B cell (primary cell): Measurements from ENCODE around the gene PRRC2B. TPM values are rescaled to one million over a fixed set of nuclear protein-coding genes. Genes with fewer than 3 reads are reported as not detected.

Experiments used
- ATAC-seq: fragments of 200-7000 bp; cut with Tn5 transposase; one replicate; pipeline ENCODE4 v1.10.0; 2021; ENCODE audit warnings: low read depth, mild to moderate bottlenecking, moderate number of reproducible peaks, moderate library complexity
- CTCF ChIA-PET: fragments of 350-600 bp; sonication (Branson Sonifier 250); formaldehyde crosslinking; loops from one replicate; lab custom pipeline; 2021; ENCODE audit warnings: antibody characterized with exemption, inconsistent platforms; lab: Charles Lee
- POLR2A ChIA-PET: fragments of 350-600 bp; sonication (Branson Sonifier 250); formaldehyde crosslinking; loops from one replicate; lab custom pipeline; 2021; ENCODE audit warnings: antibody characterized with exemption; lab: Charles Lee
- DNase-seq: peaks from one replicate; pipeline ENCODE4 v3.0.0; 2013
- H2AFZ ChIP-seq: 2 replicates; pipeline ENCODE4 v1.6.1; 2012; ENCODE audit warnings: mild to moderate bottlenecking, low read depth, low read length; ENCODE audit not compliant: insufficient read depth, poor library complexity, severe bottlenecking
- H3K27ac ChIP-seq, 2 donors: 1 replicate in 1 of 2; 2 replicates in 1 of 2; pipeline ENCODE4 v1.5.1; 2012 to 2013; ENCODE audit warnings: low read length in 2 of 2, mild to moderate bottlenecking in 2 of 2, moderate library complexity in 1 of 2
- H3K27me3 ChIP-seq, 4 experiments: fragments of 200-600 bp in 1 of 4; sonication (generic) in 1 of 4; replicated peaks in 1 of 4; 1 replicate in 2 of 4; 2 replicates in 2 of 4; pipeline versions ENCODE4 v1.6.1 to v1.7.0; 2013 to 2016; ENCODE audit warnings: low read length in 3 of 4, mild to moderate bottlenecking in 2 of 4, mixed read lengths in 1 of 4, moderate library complexity in 1 of 4; ENCODE audit not compliant: insufficient read depth in 4 of 4, control insufficient read depth in 3 of 4; ENCODE audit errors: control extremely low read depth in 1 of 4
- H3K36me3 ChIP-seq, 2 experiments: replicated peaks in 1 of 2; 1 replicate in 1 of 2; 2 replicates in 1 of 2; pipeline versions ENCODE4 v1.6.1 to v1.7.1; 2013; ENCODE audit warnings: low read length in 1 of 2; ENCODE audit not compliant: insufficient read depth in 2 of 2, control insufficient read depth in 1 of 2; ENCODE audit errors: control extremely low read depth in 1 of 2, extremely low read depth in 1 of 2
- H3K4me1 ChIP-seq, 2 donors: fragments of 200-600 bp in 1 of 2; sonication (generic) in 1 of 2; 1 replicate in 1 of 2; 2 replicates in 1 of 2; pipeline versions ENCODE4 v1.5.1 to v1.6.1; 2013 to 2017; ENCODE audit warnings: low read length in 2 of 2; ENCODE audit not compliant: control insufficient read depth in 2 of 2, insufficient read depth in 2 of 2
- H3K4me2 ChIP-seq: replicated peaks from 2 replicates; pipeline ENCODE3; 2012; ENCODE audit warnings: mild to moderate bottlenecking, low read depth, low read length; ENCODE audit not compliant: poor library complexity, severe bottlenecking
- H3K4me3 ChIP-seq, 5 experiments: fragments of 200-600 bp in 1 of 5; sonication (generic) in 1 of 5; 1 replicate in 3 of 5; 2 replicates in 2 of 5; pipeline versions ENCODE4 v1.5.1 to v1.7.0; 2011 to 2016; ENCODE audit warnings: low read length in 4 of 5, mild to moderate bottlenecking in 4 of 5, low read depth in 2 of 5, control low read depth in 1 of 5, moderate library complexity in 1 of 5; ENCODE audit not compliant: insufficient read depth in 1 of 5; ENCODE audit errors: control extremely low read depth in 1 of 5, extremely low read depth in 1 of 5
- H3K79me2 ChIP-seq: fragments of 200-600 bp; sonication (generic); one replicate; pipeline ENCODE4 v1.6.0; 2016; ENCODE audit warnings: low read length; ENCODE audit not compliant: control insufficient read depth, insufficient read depth
- H3K9ac ChIP-seq: fragments of 200-600 bp; sonication (generic); 2 replicates; pipeline ENCODE4 v1.6.1; 2017; ENCODE audit warnings: mild to moderate bottlenecking, low read length, moderate library complexity
- H3K9me3 ChIP-seq, 3 donors: one replicate each; pipeline versions ENCODE4 v1.6.1 to v1.7.1; 2013; ENCODE audit warnings: low read length in 2 of 3; ENCODE audit not compliant: control insufficient read depth in 2 of 3, insufficient read depth in 1 of 3; ENCODE audit errors: control extremely low read depth in 1 of 3
- H4K20me1 ChIP-seq: 2 replicates; pipeline ENCODE4 v1.6.0; 2012; ENCODE audit warnings: mild to moderate bottlenecking, low read length; ENCODE audit not compliant: insufficient read depth, control insufficient read depth, poor library complexity, severe bottlenecking
- H3K27ac Mint-ChIP-seq: one replicate; pipeline ENCODE4 v1.8.0; 2021; ENCODE audit warnings: mixed read lengths
- H3K27me3 Mint-ChIP-seq: one replicate; pipeline ENCODE4 v1.8.0; 2021; ENCODE audit warnings: mixed read lengths
- H3K4me1 Mint-ChIP-seq: one replicate; pipeline ENCODE4 v1.8.0; 2021; ENCODE audit warnings: mixed read lengths
- H3K4me3 Mint-ChIP-seq: one replicate; pipeline ENCODE4 v1.8.0; 2021; ENCODE audit warnings: mixed read lengths
- H3K9me3 Mint-ChIP-seq: one replicate; pipeline ENCODE4 v1.8.0; 2022; ENCODE audit warnings: mixed read lengths; ENCODE audit not compliant: insufficient read depth
- CTCF ChIP-seq: fragments of 200-600 bp; IDR thresholded peaks from one replicate; pipeline ENCODE4 v1.8.0; 2022; ENCODE audit warnings: antibody characterized with exemption, mild to moderate bottlenecking
- EZH2 ChIP-seq: IDR thresholded peaks from 2 replicates; pipeline ENCODE4 v1.6.1; 2012; ENCODE audit warnings: borderline replicate concordance, low read depth, mild to moderate bottlenecking, moderate library complexity, low read length; ENCODE audit not compliant: insufficient read depth, poor library complexity, severe bottlenecking
- WGBS: methylation state at CpG from one replicate; pipeline ENCODE4 v1.1.5; 2013; ENCODE audit warnings: missing lambda C conversion rate; ENCODE audit not compliant: insufficient coverage; 5-methylcytosine and 5-hydroxymethylcytosine counted together
- intact Hi-C: fragments of 100-400 bp; cut with micrococcal nuclease; formaldehyde crosslinking; loops from one replicate; pipeline ENCODE4 v1.10.0; 2022
- polyA plus RNA-seq: library from polyadenylated mRNA; depleted of rRNA; stranded (reverse); fragments of >200 nt; gene quantifications from 2 replicates; pipeline ENCODE4 v1.2.3, GENCODE V29; 2012
- total RNA-seq, 2 donors: library from RNA; stranded (reverse); fragments of 120-200 nt in 1 of 2; gene quantifications; 1 replicate in 1 of 2; 2 replicates in 1 of 2; pipeline versions ENCODE4 v1.2.3 to v1.2.4, GENCODE V29; 2013 to 2022

Gene PRRC2B
- total and polyA plus RNA-seq, 2 donors (not counting 1 experiment from before 2014, with no cell fraction given), result 63.9 to 268 TPM

GRCh38 chr9:131367450-131367849 is 26.4 kb upstream of the PRRC2B start:
- no peak for ATAC-seq
- H3K4me1 Mint-ChIP-seq, result peaks cover 6% of the 10 kb centered on the region
- POLR2A ChIA-PET, result interaction anchor here (0.7 kb wide), 1 partner anchor 69 kb away, joined by 3 read pairs; no protein-coding TSS in a partner anchor

More at GRCh38 chr9:131367450-131367849, 26.4 kb upstream of the PRRC2B start:
- no peaks in the 10 kb centered on the region for H3K27me3 Mint-ChIP-seq
- WGBS, result no CpG with 5 or more reads among the region's 2 CpGs
- Histone ChIP-seq H4K20me1 (no peaks in the 10 kb centered on the region), H3K9ac (no peak overlapping the region), H3K27me3 (no peaks in the 10 kb centered on the region), H3K4me2 (no peak overlapping the region), H3K9me3 (no peaks in the 10 kb centered on the region), H3K4me1 (peaks cover 3 to 5% of the 10 kb centered on the region in 2 donors), H3K4me3 (no peak overlapping the region), H3K27ac (no peak overlapping the region), H3K79me2 (peaks cover 3% of the 10 kb centered on the region), H3K36me3 (no peaks in the 10 kb centered on the region), H2AFZ (no peak overlapping the region)
- no peaks in the 10 kb centered on the region for H3K9me3 Mint-ChIP-seq
- CTCF ChIA-PET, result interaction anchor here (0.8 to 1.3 kb wide), 4 partner anchors 25 to 895 kb away, joined by 3 to 4 read pairs (median 3); no protein-coding TSS in a partner anchor
- no peak overlapping the region for H3K4me3 Mint-ChIP-seq
- TF ChIP-seq CTCF (no peak), EZH2 (no peak)
- no peak overlapping the region for H3K27ac Mint-ChIP-seq
- intact Hi-C loops, result no loop called here
- no peak for DNase-seq
